ENCODE data around the gene GLIPR2. TPM values are rescaled to one million over a fixed set of nuclear protein-coding genes. Genes with fewer than 3 reads are reported as not detected.
A peak's percentile ranks its signal among the peaks of the same experiment; 100 is the strongest.

The GLIPR2 gene
- total and polyA plus RNA-seq, 2 of the 4 experiments (the other 2 are of a cell fraction) = 35.8 to 43.3 TPM

DNA sequence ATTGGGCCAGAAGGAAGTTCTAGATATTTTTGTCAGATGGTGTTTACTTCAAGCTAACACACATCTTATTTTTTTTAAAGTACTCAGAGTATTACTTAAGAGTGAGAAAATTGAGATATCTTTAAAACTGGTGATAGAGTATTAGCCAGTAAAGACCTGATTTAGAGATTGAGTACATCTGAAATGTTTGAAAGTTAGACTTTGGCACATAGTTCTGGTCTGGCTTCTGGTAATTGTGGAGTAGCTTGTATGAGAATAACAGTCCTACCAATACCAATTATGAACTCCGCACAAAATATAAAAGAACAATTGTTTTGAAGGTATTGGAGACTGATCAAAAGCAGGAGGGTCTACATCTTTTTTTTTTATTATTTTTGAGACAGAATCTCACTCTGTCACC is 44.5 kb upstream of the GLIPR2 start:
- peak overlapping the region; percentile 82 to 94 for H4K8ac ChIP-seq (ENCODE audit: low read depth in 2 of 2, low read length in 2 of 2)
- peak overlapping the region; percentile 87 for H2BK15ac ChIP-seq (ENCODE audit: low read depth, low read length)
- no peak overlapping the region for H2AK5ac ChIP-seq (ENCODE audit: low read depth, low read length)
- dilution Hi-C loops (cut with HindIII; ENCODE audit: low sequenced_read_pairs, unreplicated experiment) = no loop called here
- peaks cover 6% of the 10 kb centered on the region for H3K36me3 ChIP-seq (ENCODE audit: control insufficient read depth, insufficient read depth, low read length)
- H2BK5ac ChIP-seq (ENCODE audit: low read depth, low read length, poor library complexity, severe bottlenecking) = peak overlapping the region; percentile 100
- no peaks in the 10 kb centered on the region for H3K27me3 ChIP-seq (ENCODE audit: control insufficient read depth, insufficient read depth, low read length)
- H3K14ac ChIP-seq (replicated peaks; ENCODE audit: low read depth, low read length) = peak overlapping the region; percentile 88
- CTCF ChIA-PET = interaction anchor here (0.6 to 1.1 kb wide), 2 partner anchors 10 to 83 kb away, joined by 3 read pairs; no protein-coding TSS in a partner anchor
- H3K23ac ChIP-seq (ENCODE audit: low read depth, low read length) = peak overlapping the region; percentile 64; the same call in 1 of the 2 replicates
- intact Hi-C loops (cut with micrococcal nuclease) = no loop called here
- peaks cover 21% of the 10 kb centered on the region for H3K4me1 ChIP-seq (ENCODE audit: control insufficient read depth, insufficient read depth, low read length)
- in situ Hi-C loops (cut with MboI; ENCODE audit: low sequenced_read_pairs) = no loop called here
- no peaks in the 10 kb centered on the region for H3K9me3 ChIP-seq (ENCODE audit: control insufficient read depth, insufficient read depth, low read length)
- peak overlapping the region; percentile 81 for H3K4me2 ChIP-seq (ENCODE audit: low read depth, low read length)
- no peaks in the 10 kb centered on the region; the same call in 1 of the 2 replicates for H4K20me1 ChIP-seq (ENCODE audit: insufficient read depth, low read length)
- ATAC-seq (ENCODE audit: low read depth) = no peak
- no TSS peak for BruUV-seq (replicated peaks)
- peak overlapping the region; percentile 77 for H4K91ac ChIP-seq (ENCODE audit: insufficient read depth, low read depth, low read length)
- H2AFZ ChIP-seq (replicated peaks; ENCODE audit: low read length, poor library complexity) = no peak overlapping the region
- POLR2A ChIA-PET (ENCODE audit: unreplicated experiment) = no interaction called here
- peak overlapping the region; percentile 77 for H3K4ac ChIP-seq (ENCODE audit: low read depth, low read length)
- no peak overlapping the region for H3K4me3 ChIP-seq (ENCODE audit: insufficient read depth, low read depth, low read length)
- peaks cover 7% of the 10 kb centered on the region; the same call in 1 of the 2 replicates for H3K9me1 ChIP-seq (ENCODE audit: insufficient read depth, low read length)
- TF ChIP-seq MAZ (IDR thresholded peaks at IDR 0.05; ENCODE audit: borderline replicate concordance, low read depth, low read length) (no peak), RFX5 (IDR thresholded peaks at IDR 0.05; ENCODE audit: low read depth, low read length) (no peak), RCOR1 (IDR thresholded peaks at IDR 0.05; ENCODE audit: insufficient replicate concordance, low read length) (no peak)
- no peak overlapping the region for H2AK9ac ChIP-seq (replicated peaks; ENCODE audit: low read depth, low read length, poor library complexity)
- WGBS, 2 experiments (ENCODE audit: extremely low coverage in 2 of 2, insufficient read length in 1 of 2) = no CpG with 5 or more reads among the region's 1 CpG
- peak overlapping the region; percentile 39; the same call in 1 of the 2 replicates for H3K9ac ChIP-seq (ENCODE audit: low read depth, low read length)
- H2BK20ac ChIP-seq (ENCODE audit: low read depth, low read length) = peak overlapping the region; percentile 62; the same call in 1 of the 2 replicates
- H4K5ac ChIP-seq (ENCODE audit: low read depth, low read length) = peak overlapping the region; percentile 98
- peaks cover 15 to 19% of the 10 kb centered on the region in 2 experiments; a peak in 3 of 4 replicates for H3K79me1 ChIP-seq (ENCODE audit: low read depth in 1 of 2, low read length in 2 of 2)
- H3K56ac ChIP-seq (ENCODE audit: extremely low read depth, insufficient read depth, low read length) = peak overlapping the region; percentile 96
- peak overlapping the region; percentile 100 for H3K18ac ChIP-seq (ENCODE audit: low read depth, low read length)
- no peak for DNase-seq
- peak overlapping the region; percentile 86 for H2BK120ac ChIP-seq (ENCODE audit: low read depth, low read length)
- H3K27ac ChIP-seq (ENCODE audit: insufficient read depth, low read length) = peak overlapping the region; percentile 99
